Activated gamma-delta T cell treated with Interleukin-2 at 50 U/mL for 16 hours (primary cell): ENCODE results near the gene SETD1B.
"Not testable (repeated sequence)": the region's sequence is repeated elsewhere in the genome, so short reads cannot be mapped to it uniquely, and the experiment has no call there.

Experiments used
- DNase-seq: peaks from one replicate; pipeline ENCODE4 v3.0.0-alpha.2; 2020

SETD1B gene

GRCh38 chr12:121803861-121804416 is at the start of gene SETD1B:
TSS of gene SETD1B (plus strand) at chr12:121804009. CDS start at chr12:121804738, 729 bp downstream.
- DNase-seq, result no peak

- DNase-seq, result no peak
These were observed 49.0 kb upstream of the SETD1B start for GRCh38 chr12:121754836-121755235.

GRCh38 chr12:121755591-121755990 is 48.2 kb upstream of the SETD1B start:
- DNase-seq, result no peak

- not testable (repeated sequence) for DNase-seq
These were observed 45.3 kb upstream of the SETD1B start for GRCh38 chr12:121758536-121758935.

- no peak for DNase-seq
These were observed 41.5 kb upstream of the SETD1B start for GRCh38 chr12:121762269-121762668.

- no peak for DNase-seq
These were observed 39.0 kb upstream of the SETD1B start for GRCh38 chr12:121764808-121765207.

GRCh38 chr12:121765573-121765972 is 38.2 kb upstream of the SETD1B start:
- DNase-seq, result no peak

GRCh38 chr12:121766290-121767039 is 37.3 kb upstream of the SETD1B start:
- DNase-seq, result no peak

- no peak for DNase-seq
These were observed 36.2 kb upstream of the SETD1B start for GRCh38 chr12:121767525-121768016.

GRCh38 chr12:121769297-121769830 is 34.4 kb upstream of the SETD1B start:
- DNase-seq, result no peak

GRCh38 chr12:121769831-121770301 is 33.9 kb upstream of the SETD1B start:
- DNase-seq, result no peak

- no peak for DNase-seq
These were observed 33.4 kb upstream of the SETD1B start for GRCh38 chr12:121770388-121770787.

- DNase-seq, result no peak
These were observed 32.8 kb upstream of the SETD1B start for GRCh38 chr12:121770813-121771625.

- peak; percentile 79 for DNase-seq
These were observed 30.6 kb upstream of the SETD1B start for GRCh38 chr12:121773011-121773777.

GRCh38 chr12:121774968-121775474 is 28.8 kb upstream of the SETD1B start:
- DNase-seq, result no peak

- DNase-seq, result no peak
These were observed 28.3 kb upstream of the SETD1B start for GRCh38 chr12:121775501-121775900.

- peak; percentile 95 for DNase-seq
These were observed 27.4 kb upstream of the SETD1B start for GRCh38 chr12:121776190-121777098.

GRCh38 chr12:121778567-121779421 is 25.0 kb upstream of the SETD1B start:
- no peak for DNase-seq

GRCh38 chr12:121779422-121779895 is 24.4 kb upstream of the SETD1B start:
- DNase-seq, result no peak

- DNase-seq, result no peak
These were observed 23.4 kb upstream of the SETD1B start for GRCh38 chr12:121780429-121780828.
